GM18520 (cell line): Measurements from ENCODE around the gene HSF4.

Source experiments
- ATAC-seq: cut with Tn5 transposase; IDR thresholded peaks from one replicate; pipeline ENCODE4 v1.9.1; 2021; ENCODE audit not compliant: unreplicated experiment

Gene HSF4

GRCh38 chr16:67184453-67184994 lies 20.0 kb downstream of the HSF4 start:
- ATAC-seq = no peak

DNA sequence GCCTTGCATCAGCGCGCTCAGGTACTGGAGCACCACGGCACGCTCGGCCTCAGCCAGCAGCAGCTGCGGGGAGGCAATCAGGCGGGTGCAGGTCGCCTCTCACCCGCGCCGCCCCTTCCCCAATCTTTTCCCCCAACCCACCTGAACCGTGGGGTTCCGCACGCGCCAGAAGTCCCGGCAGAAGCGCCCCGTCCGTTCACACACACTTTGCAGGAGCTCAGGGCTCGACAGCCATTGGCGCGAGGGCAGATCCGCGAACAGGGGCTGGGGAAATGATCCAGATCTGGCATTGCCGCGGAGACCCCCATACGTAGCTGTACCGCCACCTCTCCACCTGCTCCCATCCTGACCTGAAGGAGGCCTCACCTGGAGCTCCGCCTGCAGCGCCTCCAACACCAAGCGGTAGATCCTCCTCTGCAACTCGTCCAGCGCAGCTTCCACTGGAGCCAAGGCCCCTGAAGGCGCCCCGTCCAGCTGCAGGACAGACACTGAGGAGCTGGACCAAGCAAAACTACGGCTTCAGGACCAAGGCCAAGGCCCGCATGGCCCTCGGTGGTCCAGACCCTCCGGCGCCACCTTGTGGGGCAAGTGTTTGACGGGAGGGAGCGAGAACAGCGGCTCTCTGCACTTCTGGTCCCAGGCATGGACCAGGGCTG lies 20.6 kb downstream of the HSF4 start:
- no peak for ATAC-seq

DNA sequence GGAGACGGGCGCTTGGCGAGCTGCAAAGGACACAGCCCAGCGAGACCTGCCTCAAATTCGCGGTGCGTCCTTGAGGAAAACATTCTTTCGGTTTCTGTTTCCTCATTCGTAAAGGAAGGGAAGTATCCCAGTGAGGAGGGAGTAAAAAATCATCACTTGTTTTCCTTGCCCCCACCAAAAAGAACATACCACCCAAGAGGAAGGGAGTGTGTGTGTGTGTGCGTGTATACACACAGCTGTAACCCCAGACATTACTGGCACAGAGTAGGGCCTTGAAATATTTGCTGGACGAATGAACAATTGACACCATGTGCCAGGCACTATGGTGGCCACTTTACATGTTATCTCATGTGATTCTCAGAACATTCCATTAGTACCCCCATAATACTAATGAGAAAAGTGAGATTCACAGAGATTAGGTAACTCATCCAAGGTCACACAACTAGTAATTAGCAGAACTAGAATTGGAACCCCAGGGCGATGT lies 21.1 kb downstream of the HSF4 start:
- ATAC-seq = no peak

DNA sequence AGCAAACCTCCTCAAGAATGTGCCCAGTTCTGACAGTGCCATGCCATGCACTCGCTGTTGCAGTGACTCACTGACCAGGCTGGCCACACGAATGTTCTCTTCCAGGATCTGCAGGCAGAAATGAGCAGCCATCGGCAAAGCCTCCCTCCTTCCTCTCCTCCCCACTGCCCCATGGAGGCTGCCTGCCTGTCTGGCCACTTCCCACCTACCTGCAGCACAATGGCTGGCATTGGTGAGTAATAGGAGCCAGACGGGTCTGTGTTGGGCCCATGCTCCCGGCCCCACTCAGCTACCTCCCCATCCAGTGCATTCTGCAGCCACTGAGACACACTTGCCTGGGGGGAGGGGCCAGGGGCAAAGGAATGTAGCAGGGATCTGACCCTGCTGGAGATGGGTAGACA lies 22.0 kb downstream of the HSF4 start:
- no peak for ATAC-seq

DNA sequence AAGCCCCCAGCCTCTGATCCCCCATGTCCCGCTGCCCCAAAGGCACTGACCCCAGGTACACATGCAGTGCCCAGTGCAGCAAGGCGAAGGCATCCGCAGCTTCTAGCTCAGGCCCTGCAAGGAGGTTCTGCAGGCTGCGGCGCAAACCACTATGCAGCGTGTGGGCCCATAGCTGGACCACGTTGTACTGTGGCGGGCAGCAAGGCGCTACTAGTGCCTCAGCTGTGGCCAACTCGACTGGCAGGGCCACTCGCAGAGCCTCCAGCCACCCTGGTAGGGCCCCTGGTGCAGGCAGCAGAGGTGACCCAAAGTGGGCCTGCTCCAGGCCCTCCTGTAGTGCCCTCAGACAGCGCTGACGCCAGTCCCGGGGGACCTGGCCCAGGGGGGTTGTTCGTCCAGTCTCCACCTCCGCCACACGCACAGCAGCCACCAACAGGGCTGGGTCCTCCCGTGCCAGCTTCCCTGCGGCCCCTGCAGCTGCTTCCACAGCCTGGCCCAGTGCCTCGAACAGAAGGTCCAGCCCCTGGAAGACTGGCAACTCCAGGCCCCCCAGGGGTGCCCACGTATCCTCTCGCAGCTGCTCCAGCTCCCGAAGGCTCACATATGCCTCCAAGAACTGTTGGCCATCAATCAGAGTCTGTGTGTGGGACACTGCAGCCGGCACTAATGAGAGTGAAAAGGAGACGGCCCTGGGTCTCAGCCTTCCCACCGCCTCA lies 22.8 kb downstream of the HSF4 start:
- no peak for ATAC-seq

DNA sequence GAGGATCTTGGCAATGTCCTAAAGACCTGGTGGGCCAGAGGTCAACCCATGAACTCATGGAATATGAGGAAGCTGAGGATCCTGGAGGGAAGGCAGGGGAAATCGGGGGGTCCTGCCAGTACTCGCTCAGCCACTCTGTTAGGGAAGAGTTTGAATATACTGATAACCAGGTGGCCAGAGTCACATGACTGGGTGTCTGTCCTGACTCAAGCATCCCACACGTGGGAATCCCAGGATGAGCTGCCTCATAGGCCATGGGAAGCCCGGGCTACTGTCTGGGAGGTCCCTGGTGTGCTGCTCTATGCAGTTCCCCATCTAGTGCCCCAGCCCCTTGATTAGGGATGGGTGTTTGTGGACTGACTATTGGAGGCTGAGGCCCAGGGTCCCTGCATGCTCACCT lies 23.8 kb downstream of the HSF4 start:
- ATAC-seq = no peak

DNA sequence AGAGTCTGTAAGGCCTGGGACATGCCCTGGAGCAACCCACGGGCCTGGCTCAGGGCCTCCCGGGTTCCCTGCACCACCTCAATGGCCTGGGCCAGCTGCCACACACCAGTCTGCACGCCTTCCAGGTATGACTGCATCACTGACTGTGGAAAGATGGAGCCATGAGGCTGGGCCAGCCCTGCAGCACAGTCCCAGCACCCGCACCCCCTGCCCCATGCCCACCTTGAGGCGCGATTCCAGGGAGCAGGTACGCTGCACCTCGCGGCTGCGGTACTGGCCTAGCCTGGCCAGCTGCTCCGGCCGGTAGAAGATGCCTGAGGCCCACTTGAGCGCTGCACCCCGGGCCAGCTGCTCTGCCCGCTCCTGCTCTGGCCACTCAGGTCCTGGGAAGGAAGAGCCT lies 24.3 kb downstream of the HSF4 start:
- ATAC-seq = no peak

DNA sequence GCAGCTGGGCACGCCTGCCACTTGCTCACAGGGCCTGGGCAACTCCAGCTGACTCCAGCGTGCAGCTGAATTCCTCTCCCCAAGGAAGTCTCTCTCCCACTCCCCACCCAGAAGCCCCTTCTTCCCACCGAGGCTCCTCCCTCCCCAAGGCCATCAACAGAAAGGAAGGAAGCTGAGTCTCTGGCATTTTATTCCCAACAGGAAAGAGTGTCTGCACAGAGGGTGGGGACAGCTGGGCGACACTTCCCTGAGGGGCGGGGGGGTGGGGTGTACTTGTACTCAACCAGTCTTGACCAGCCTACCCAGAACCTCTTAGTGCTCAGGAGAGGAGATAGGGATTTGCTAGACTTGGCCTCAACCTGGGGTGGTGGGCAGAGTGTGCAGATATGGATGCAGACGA lies 25.5 kb downstream of the HSF4 start, which contains the start of gene EXOC3L1:
TSS of gene EXOC3L1 (minus strand) at position 96 of the 400 bp plus-strand sequence. CDS start 460 bp downstream, outside the sequence.
- ATAC-seq = no peak

DNA sequence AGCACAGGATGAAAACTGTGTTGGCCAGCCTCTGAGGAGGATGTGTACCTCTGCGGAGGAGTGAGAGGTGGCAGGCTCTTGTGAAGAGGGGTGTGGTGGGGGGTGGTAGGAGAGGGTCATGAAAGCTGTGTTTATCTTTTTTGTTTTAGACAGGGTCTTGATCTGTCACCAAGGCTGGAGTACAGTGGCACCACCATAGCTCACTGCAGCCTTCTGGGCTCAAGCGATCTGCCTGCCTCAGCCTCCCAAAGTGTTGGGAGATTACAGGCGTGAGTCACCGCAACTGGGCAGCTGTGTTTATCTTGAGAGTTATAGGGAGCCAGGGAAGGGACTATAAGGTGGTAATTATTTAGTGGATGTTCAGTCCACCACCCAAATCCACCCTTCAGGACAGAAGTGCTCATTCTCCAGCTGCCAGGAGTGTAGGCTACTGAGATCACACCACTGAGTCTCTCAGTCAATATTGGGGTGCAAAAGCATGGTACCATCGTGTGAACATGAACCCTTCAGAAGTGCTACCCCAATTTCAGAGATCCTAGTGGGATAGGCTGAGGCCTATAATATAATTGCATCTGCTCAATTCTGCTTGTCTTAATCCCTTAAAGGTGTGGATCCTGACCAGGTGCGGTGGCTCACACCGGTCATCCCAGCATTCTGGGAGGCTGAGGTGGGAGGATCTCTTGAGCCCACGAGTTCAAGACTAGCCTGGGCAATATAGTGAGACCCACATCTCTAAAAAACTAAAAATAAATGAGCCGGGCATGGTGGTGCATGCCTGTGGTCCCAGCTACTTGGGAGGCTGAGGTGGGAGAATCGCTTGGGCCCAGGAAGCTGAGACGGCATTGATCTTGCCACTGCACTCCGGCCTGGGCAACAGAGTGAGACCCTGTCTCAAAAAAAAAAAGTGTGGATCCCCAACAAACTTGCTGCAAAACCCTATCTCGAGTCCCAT lies 26.2 kb downstream of the HSF4 start:
- no peak for ATAC-seq

DNA sequence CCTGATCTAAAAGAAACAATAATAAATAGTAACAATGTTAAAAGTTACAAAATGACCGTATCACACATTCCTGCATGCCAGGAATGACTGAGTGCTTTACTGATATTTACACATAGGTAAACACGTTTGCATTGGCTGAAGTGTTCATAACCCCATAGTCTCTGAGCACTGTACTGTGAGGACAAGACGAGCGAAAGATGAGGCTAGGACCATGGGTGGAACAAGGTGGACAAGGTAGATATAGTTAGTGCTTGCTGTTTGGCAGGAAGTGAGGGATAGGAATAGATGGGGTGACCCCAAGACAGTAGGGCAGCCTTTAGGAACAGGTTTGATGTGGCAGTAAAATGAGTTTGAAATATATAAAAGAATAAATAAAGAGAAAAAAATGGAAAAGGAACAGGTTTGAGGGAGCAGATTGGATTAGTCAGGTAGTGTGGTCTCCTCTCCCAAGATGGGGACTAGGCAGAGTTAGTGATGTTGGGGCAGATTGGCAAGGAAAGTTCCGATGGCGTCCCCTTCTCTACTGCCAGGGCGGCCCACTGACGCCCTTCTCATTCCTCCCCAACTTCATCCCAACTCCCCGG lies 27.0 kb downstream of the HSF4 start:
- ATAC-seq = no peak

DNA sequence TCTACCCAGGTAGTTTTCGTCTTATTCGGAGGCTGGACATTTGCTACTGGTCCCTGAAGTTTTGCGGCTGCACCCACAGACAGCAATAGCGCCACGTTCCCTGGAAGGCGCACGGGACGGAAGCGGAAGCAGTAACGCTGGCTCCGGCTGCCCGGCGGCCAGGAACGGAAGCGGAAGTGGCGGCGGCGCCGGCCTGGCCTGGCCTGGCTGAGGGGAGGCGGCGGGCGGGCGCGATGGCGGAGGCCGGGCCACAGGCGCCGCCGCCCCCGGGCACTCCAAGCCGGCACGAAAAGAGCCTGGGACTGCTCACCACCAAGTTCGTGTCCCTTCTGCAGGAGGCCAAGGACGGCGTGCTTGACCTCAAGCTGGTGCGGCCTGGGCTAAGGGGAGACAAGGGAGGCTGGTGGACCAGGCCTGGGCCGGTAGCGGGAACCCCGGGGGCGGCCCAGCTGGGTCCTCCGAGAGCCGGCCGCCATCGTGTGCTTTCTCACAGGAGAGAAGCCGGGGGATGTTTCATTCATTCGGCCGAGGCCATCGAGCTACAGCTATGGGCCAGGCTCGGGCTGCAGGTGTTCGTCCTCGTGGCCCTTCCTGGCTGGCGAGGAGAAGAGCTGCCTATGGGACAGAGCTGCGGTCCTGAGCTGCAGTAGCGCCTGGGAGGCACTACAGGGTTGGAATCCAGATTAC lies 27.6 kb downstream of the HSF4 start, which contains the start of gene E2F4:
TSS of gene E2F4 (plus strand) at position 161 of the 687 bp plus-strand sequence. CDS start at position 234, 73 bp downstream.
- ATAC-seq = peak; percentile 88

DNA sequence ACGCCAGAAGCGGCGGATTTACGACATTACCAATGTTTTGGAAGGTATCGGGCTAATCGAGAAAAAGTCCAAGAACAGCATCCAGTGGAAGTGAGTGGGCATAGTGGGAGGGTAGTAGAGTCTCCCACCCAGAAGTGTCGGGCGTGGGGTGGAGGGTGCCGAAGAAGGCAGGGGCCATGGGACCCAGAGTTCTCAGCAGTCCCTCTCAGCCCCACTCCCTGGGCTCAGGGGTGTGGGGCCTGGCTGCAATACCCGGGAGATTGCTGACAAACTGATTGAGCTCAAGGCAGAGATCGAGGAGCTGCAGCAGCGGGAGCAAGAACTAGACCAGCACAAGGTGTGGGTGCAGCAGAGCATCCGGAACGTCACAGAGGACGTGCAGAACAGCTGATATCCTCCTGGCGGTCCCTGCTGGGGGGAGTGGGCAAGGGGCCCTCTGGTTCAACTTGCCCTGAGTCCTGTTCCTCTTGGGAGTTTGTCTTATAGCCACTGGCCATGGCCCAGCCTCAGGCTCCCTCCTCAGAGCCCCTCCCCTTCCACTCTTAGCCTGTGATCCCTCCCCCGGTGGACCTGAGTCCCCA lies 28.3 kb downstream of the HSF4 start:
- ATAC-seq = no peak

DNA sequence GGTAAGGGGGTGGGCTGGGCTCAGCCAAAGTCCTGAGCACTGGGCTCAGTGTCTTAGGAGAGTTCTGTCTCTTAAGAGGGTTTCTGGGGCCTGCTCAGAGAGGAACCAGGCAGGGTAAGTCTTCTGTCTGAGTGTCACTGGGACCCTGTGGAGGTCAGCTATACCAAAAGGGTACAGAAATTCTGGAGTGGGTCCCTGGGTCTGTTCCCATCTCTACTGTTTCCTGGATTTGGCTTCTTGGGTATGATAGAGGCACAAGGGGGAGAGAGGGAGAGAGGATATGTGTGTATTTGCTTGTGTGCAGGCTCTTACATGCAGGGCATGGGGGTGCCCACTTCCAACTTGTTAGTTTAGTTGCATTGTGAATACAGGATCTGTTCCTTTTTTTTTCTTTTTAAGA lies 29.0 kb downstream of the HSF4 start:
- ATAC-seq = no peak

DNA sequence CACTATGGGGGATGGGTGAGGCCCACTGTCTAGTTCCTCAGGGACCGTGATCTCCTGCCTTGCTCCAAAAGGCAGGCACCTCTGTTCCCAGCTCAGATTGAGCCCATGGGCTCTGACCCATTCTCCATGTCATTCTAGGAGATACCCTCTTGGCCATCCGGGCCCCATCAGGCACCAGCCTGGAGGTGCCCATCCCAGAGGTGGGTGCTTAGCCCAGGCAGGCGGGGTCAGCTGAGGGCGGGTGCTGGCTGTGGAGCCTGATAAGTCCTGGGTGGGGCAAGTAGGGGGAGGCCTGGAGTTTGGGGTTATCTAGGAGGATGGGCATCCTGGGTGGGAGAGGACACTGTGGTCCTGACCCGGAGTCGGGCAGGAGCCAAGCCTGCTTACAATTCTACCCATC lies 29.7 kb downstream of the HSF4 start:
- no peak for ATAC-seq

DNA sequence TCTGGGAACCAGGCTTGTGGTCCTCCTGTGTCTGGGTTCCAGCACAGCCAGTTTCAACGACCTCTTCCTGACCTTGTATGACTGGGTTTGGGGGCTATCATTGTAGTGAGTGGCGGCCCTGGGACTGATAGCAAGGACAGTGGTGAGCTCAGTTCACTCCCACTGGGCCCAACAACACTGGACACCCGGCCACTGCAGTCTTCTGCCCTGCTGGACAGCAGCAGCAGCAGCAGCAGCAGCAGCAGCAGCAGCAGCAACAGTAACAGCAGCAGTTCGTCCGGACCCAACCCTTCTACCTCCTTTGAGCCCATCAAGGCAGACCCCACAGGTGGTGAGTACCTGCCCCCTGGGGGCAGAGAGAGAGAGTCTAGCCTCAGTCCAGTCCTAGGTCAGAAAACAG lies 31.1 kb downstream of the HSF4 start:
- no peak for ATAC-seq

- no peak for ATAC-seq
Measured at GRCh38 chr16:67196881-67197280, 32.3 kb downstream of the HSF4 start.

- no peak for ATAC-seq
Measured at GRCh38 chr16:67197704-67198103, 33.2 kb downstream of the HSF4 start.

- ATAC-seq = no peak
Measured at GRCh38 chr16:67198238-67198734, 33.7 kb downstream of the HSF4 start.

- no peak for ATAC-seq
Measured at GRCh38 chr16:67199011-67199807, 34.7 kb downstream of the HSF4 start, which contains the start of gene ELMO3. Gene ELMO3 (plus strand): TSS chr16:67199131. CDS start chr16:67199327, 196 bp downstream.
